Activated CD8-positive, alpha-beta memory T cell treated with anti-CD3 and anti-CD28 coated beads, Interleukin-2, amount 50 U/mL, for 24 hours (primary cell): ENCODE results near the gene KIAA1549.
"Not testable (repeated sequence)": the region's sequence is repeated elsewhere in the genome, so short reads cannot be mapped to it uniquely, and the experiment has no call there.

Experiments
- DNase-seq: peaks from one replicate; pipeline ENCODE4 v3.0.0-alpha.2; 2020; ENCODE audit errors: extremely low read depth

Gene KIAA1549

GRCh38 chr7:138814816-138815332, 166.3 kb downstream of the KIAA1549 start:
- no peak for DNase-seq

- DNase-seq, result no peak
Observed at GRCh38 chr7:138813945-138814344, 167.2 kb downstream of the KIAA1549 start.

DNA sequence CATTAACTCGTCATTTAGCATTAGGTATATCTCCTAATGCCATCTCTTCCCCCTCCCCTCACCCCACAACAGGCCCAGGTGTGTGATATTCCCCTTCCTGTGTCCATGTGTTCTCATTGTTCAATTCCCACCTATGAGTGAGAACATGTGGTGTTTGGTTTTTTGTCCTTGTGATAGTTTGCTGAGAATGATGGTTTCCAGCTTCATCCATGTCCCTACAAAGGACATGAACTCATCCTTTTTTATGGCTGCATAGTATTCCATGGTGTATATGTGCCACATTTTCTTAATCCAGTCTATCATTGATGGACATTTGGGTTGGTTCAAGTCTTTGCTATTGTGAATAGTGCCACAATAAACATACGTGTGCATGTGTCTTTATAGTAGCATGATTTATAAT, 169.9 kb downstream of the KIAA1549 start:
- DNase-seq, result not testable (repeated sequence)

GRCh38 chr7:138809346-138809745, 171.8 kb downstream of the KIAA1549 start:
- no peak for DNase-seq

DNA sequence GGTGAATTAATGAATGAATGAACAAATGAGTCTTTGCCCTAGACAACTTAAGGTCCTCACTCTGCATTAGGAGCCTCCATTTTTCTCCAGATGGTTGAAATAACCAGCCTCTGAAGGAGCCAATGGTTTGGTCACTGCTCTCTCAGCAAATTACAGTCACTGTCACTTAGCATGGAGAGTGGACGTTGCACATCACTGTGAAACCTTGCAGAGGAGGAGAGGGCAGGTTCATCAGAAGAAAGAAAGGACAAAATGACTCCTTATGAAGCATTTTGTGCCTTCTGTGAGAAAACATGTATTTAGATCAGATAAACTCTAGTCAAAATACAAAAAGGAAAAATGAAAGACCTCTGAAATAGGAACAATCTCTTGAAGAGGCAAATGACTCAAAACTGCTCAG, 176.6 kb downstream of the KIAA1549 start:
- no peak for DNase-seq

GRCh38 chr7:138802706-138803105, 178.5 kb downstream of the KIAA1549 start:
- no peak for DNase-seq

DNA sequence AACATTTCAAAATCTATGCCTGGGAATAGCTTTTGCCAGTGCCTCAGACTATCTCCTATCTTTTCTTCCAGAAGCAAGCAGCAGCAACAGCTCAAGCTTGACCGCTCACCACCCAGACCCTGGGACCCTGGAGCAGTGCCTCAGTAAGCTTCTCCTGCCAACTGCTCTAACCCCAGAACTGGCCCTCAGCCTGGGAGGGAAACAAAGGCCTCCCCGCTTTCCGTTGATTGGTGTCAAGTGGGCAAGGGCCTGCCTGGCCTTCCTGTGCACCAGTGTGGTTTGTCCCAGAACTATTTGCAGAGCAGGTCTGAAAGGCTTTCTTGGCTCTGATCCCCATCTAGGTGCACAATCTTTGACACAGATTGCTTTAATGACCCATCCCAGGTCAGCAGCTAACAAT, 179.9 kb downstream of the KIAA1549 start:
- DNase-seq, result no peak

GRCh38 chr7:138799336-138800000, 181.7 kb downstream of the KIAA1549 start:
- no peak for DNase-seq

- no peak for DNase-seq
Observed at GRCh38 chr7:138798836-138799235, 182.4 kb downstream of the KIAA1549 start.

DNA sequence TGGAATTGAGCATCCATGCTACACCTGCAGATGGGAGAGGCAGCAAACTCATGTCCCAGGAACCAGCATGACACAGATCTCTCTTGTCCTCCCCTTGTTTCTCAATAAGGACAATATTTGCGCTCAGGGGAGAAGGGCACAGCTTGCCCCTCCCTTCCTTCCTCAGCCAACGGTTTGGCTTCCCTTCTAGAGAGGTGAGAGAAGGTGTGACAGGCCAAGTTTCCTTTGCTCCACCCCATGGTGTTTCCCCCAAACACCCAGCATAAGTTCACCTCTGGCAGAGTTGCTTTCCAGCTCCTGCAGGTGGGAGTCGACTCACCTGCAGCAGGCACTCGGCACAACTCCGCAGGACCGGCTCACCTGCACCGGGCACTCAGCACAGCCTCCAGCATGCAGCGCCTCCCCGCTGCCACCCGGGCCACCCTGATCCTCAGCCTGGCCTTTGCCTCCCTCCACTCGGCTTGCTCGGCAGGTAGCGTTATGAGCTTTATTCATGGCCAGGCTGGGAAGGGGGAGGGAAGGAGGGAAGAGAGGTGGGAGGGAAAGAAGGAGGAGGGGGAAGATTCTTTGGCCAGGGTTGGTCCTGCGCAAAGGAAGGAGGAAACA, 183.4 kb downstream of the KIAA1549 start, which contains the start of the genes ATP6V0A4 and TMEM213:
Gene ATP6V0A4 (minus strand): TSS at position 482 of the 606 bp plus-strand sequence. CDS start 26,949 bp downstream, outside the sequence.
Gene TMEM213 (plus strand): TSS at position 280 of the 606 bp plus-strand sequence. CDS start 111 bp downstream, at position 391.
- no peak for DNase-seq

DNA sequence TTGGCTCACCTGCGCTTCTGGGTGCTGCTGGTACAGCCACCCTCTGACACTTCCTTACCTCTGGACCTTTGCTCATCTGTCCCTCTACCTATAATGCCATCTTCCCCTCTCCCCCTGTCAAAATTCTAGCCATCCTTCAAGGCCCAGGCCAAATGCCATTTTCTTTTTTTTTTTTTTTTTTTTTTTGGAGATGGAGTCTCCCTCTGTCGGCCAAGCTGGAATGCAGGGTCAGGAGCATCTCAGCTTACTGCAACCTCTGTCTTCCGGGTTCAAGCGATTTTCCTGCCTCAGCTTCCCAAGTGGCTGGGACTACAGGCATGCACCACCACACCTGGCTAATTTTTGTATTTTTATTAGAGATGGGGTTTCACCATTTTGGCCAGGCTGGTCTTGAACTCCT, 184.1 kb downstream of the KIAA1549 start:
- not testable (repeated sequence) for DNase-seq

- DNase-seq, result no peak
Observed at GRCh38 chr7:138796038-138796615, 185.1 kb downstream of the KIAA1549 start.

GRCh38 chr7:138785587-138786437, 195.4 kb downstream of the KIAA1549 start:
- DNase-seq, result no peak

DNA sequence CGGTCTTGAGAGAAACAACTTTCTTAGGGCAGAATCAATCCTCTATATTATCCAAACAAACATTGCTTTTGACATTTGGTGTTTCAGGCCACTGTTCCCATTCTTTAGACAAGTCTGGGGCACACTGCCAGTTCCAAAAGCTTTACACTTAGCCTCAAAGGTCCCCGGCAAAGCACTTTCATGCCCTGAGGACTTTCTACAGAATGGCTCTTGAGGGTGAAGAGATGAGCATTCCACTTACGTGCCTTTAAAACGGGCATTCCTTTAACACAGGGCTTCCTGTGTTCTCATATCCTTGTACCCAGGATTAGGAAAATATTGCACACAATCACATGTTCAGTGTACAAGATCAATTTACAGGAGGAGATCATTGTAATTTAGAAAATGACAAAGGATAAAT, 196.5 kb downstream of the KIAA1549 start:
- DNase-seq, result no peak
